H4 (cell line): ENCODE measurements around the gene IRF4. TPM values are rescaled to one million over a fixed set of nuclear protein-coding genes. Genes with fewer than 3 reads are reported as not detected.

Source experiments
- total RNA-seq: library from RNA; depleted of rRNA; stranded (reverse); fragments of >200 nt; shearing (Covaris generic); gene quantifications from 2 replicates; pipeline ENCODE4 v1.2.3, GENCODE V29; 2014; rRNA removed

IRF4 gene
- total RNA-seq, 1 experiment from 2014 or later = not detected

Other genes with a start within 250 kb of the IRF4 start
- gene DUSP22, start 99.3 kb upstream of the IRF4 start, total RNA-seq = 8.9 and 14.1 TPM in 2 replicates